Activated CD8-positive, alpha-beta memory T cell treated with anti-CD3 and anti-CD28 coated beads, Interleukin-2, amount 50 U/mL, for 1 hour (primary cell): ENCODE results near the gene TMEM248.
"Not testable (repeated sequence)": the region's sequence is repeated elsewhere in the genome, so short reads cannot be mapped to it uniquely, and the experiment has no call there.

Source experiments
- DNase-seq: peaks from one replicate; pipeline ENCODE4 v3.0.0-alpha.2; 2020; ENCODE audit errors: extremely low read depth

TMEM248 gene

GRCh38 chr7:66908598-66908997, 12.4 kb upstream of the TMEM248 start:
- not testable (repeated sequence) for DNase-seq

- no peak for DNase-seq
Measured at GRCh38 chr7:66910789-66911188, 10.2 kb upstream of the TMEM248 start.

GRCh38 chr7:66911191-66911590, 9.8 kb upstream of the TMEM248 start:
- DNase-seq, result not testable (repeated sequence)

- no peak for DNase-seq
Measured at GRCh38 chr7:66912195-66912594, 8.8 kb upstream of the TMEM248 start.

GRCh38 chr7:66913118-66914037, 7.6 kb upstream of the TMEM248 start:
- no peak for DNase-seq

GRCh38 chr7:66917904-66918303, 3.1 kb upstream of the TMEM248 start:
- not testable (repeated sequence) for DNase-seq

GRCh38 chr7:66919304-66919703, 1.7 kb upstream of the TMEM248 start:
- DNase-seq, result no peak

GRCh38 chr7:66919704-66920103, 1.3 kb upstream of the TMEM248 start:
- DNase-seq, result no peak

- DNase-seq, result no peak
Measured at GRCh38 chr7:66920256-66920655, 769 bp upstream of the TMEM248 start.

GRCh38 chr7:66921396-66921917, 432 bp downstream of the TMEM248 start:
- no peak for DNase-seq

- no peak for DNase-seq
Measured at GRCh38 chr7:66921918-66922486, 977 bp downstream of the TMEM248 start.

- DNase-seq, result no peak
Measured at GRCh38 chr7:66925255-66925654, 4.2 kb downstream of the TMEM248 start.

GRCh38 chr7:66927348-66927948, 6.4 kb downstream of the TMEM248 start:
- no peak for DNase-seq

- DNase-seq, result no peak
Measured at GRCh38 chr7:66928388-66928787, 7.4 kb downstream of the TMEM248 start.

- no peak for DNase-seq
Measured at GRCh38 chr7:66929165-66929564, 8.1 kb downstream of the TMEM248 start.

- DNase-seq, result no peak
Measured at GRCh38 chr7:66929935-66930334, 8.9 kb downstream of the TMEM248 start.

- no peak for DNase-seq
Measured at GRCh38 chr7:66930341-66930740, 9.3 kb downstream of the TMEM248 start.

- DNase-seq, result no peak
Measured at GRCh38 chr7:66933469-66933868, 12.4 kb downstream of the TMEM248 start.

- no peak for DNase-seq
Measured at GRCh38 chr7:66937940-66938339, 16.9 kb downstream of the TMEM248 start.

- DNase-seq, result no peak
Measured at GRCh38 chr7:66939325-66939724, 18.3 kb downstream of the TMEM248 start.

GRCh38 chr7:66946545-66946944, 25.5 kb downstream of the TMEM248 start:
- no peak for DNase-seq

- DNase-seq, result no peak
Measured at GRCh38 chr7:66948480-66949109, 27.6 kb downstream of the TMEM248 start.
